NCI-H226 (cell line): ENCODE measurements around the gene LAT.

Source experiments
- DNase-seq: peaks from one replicate; pipeline ENCODE4 v3.0.0-alpha.2; 2015

The LAT gene

GRCh38 chr16:29009050-29009837, 24.4 kb downstream of the LAT start:
- no peak for DNase-seq

- DNase-seq = no peak
Observed at GRCh38 chr16:29009838-29010166, 24.9 kb downstream of the LAT start.

GRCh38 chr16:29011112-29011511, 26.3 kb downstream of the LAT start:
- no peak for DNase-seq

GRCh38 chr16:29011851-29012250, 27.0 kb downstream of the LAT start:
- DNase-seq = no peak

- DNase-seq = no peak
Observed at GRCh38 chr16:29012913-29013553, 28.2 kb downstream of the LAT start.

GRCh38 chr16:29014561-29015069, 29.8 kb downstream of the LAT start:
- DNase-seq = no peak

GRCh38 chr16:29022196-29022595, 37.3 kb downstream of the LAT start:
- DNase-seq = no peak

GRCh38 chr16:29023279-29024277, 38.7 kb downstream of the LAT start:
- peak; percentile 55 for DNase-seq

GRCh38 chr16:29024278-29024677, 39.4 kb downstream of the LAT start:
- no peak for DNase-seq

GRCh38 chr16:29025218-29025617, 40.4 kb downstream of the LAT start:
- no peak for DNase-seq

- DNase-seq = no peak
Observed at GRCh38 chr16:29025735-29026134, 40.9 kb downstream of the LAT start.

- no peak for DNase-seq
Observed at GRCh38 chr16:29028457-29029167, 43.8 kb downstream of the LAT start.

GRCh38 chr16:29029168-29029994, 44.5 kb downstream of the LAT start:
- peak; percentile 97 for DNase-seq

GRCh38 chr16:29030086-29030840, 45.4 kb downstream of the LAT start:
- DNase-seq = no peak
